ENCODE measurements around the gene TPRX1. TPM values are rescaled to one million over a fixed set of nuclear protein-coding genes. Genes with fewer than 3 reads are reported as not detected.

The TPRX1 gene
- total and polyA plus RNA-seq, 8 donors = not detected

GRCh38 chr19:47755065-47755761 is 49.1 kb downstream of the TPRX1 start:
- intact Hi-C loops (cut with DNase I) = no loop called here
- peaks cover 0 to 7% (median 6%) of the 10 kb centered on the region in 3 donors for H3K4me1 ChIP-seq
- no peaks in the 10 kb centered on the region for H3K9me3 ChIP-seq
- peak in 1 of 6 donors; percentile 70 for DNase-seq
- no peak for ATAC-seq
- no peak overlapping the region for H3K4me3 ChIP-seq
- no peak for FAIRE-seq
- H3K36me3 ChIP-seq = peaks cover 11 to 75% (median 60%) of the 10 kb centered on the region in 3 donors
- no peak for TF ChIP-seq CTCF (IDR thresholded peaks at IDR 0.05)
- no peaks in the 10 kb centered on the region for H3K27me3 ChIP-seq
- no peak overlapping the region for H3K27ac ChIP-seq
- WGBS, 2 donors = 87 to 91% methylated on average over 30 to 36 of the region's 36 CpGs

- DNase-seq = peak in 1 of 6 donors; percentile 70
- Histone ChIP-seq H3K27ac (no peak overlapping the region), H3K9me3 (no peaks in the 10 kb centered on the region), H3K27me3 (no peaks in the 10 kb centered on the region), H3K36me3 (peaks cover 11 to 83% (median 65%) of the 10 kb centered on the region in 3 donors), H3K4me1 (peaks cover 0 to 7% (median 6%) of the 10 kb centered on the region in 3 donors), H3K4me3 (no peak overlapping the region)
- FAIRE-seq = no peak
- intact Hi-C loops (cut with DNase I) = no loop called here
- no peak for ATAC-seq
- no peak for TF ChIP-seq CTCF (IDR thresholded peaks at IDR 0.05)
- WGBS, 2 donors = 93 to 94% methylated on average over 29 to 37 of the region's 37 CpGs
Measured at GRCh38 chr19:47754206-47755064, 49.9 kb downstream of the TPRX1 start.

- Histone ChIP-seq H3K27ac (no peak overlapping the region), H3K27me3 (no peaks in the 10 kb centered on the region), H3K4me1 (peaks cover 0 to 2% (median 2%) of the 10 kb centered on the region in 3 donors), H3K4me3 (no peak overlapping the region), H3K9me3 (no peaks in the 10 kb centered on the region), H3K36me3 (peaks cover 11 to 92% (median 64%) of the 10 kb centered on the region in 3 donors)
- TF ChIP-seq CTCF (IDR thresholded peaks at IDR 0.05) = no peak
- intact Hi-C loops (cut with DNase I) = no loop called here
- ATAC-seq (no peak), FAIRE-seq (no peak), DNase-seq (no peak)
- WGBS, 2 donors = 88 to 89% methylated on average over 27 of the region's 27 CpGs
Measured at GRCh38 chr19:47752440-47753211, 51.7 kb downstream of the TPRX1 start.

Other genes starting within 250 kb of the TPRX1 start
- gene ZNF541, start 231.4 kb downstream of the TPRX1 start, total RNA-seq = under 1 TPM in 5 of 6 donors, not detected in 1; 0.06 to 0.17 (median 0.14) TPM
- gene ZNF541, start 231.4 kb downstream of the TPRX1 start, polyA plus RNA-seq = under 1 TPM; 0.27 to 0.63 TPM
- gene BICRA, start 195.4 kb downstream of the TPRX1 start, total RNA-seq = 10 to 100 TPM in 1 of 6 donors, 1 to 10 TPM in 5; 2.7 to 10.0 (median 5.0) TPM
- 10 to 100 TPM in 1 of 2 donors, 1 to 10 TPM in 1; 6.9 to 10.4 TPM for gene BICRA, start 195.4 kb downstream of the TPRX1 start, polyA plus RNA-seq
- gene EHD2, start 91.1 kb downstream of the TPRX1 start, total RNA-seq = 10 to 100 TPM; 14.8 to 28.3 (median 21.6) TPM
- 10 to 100 TPM; 13.4 to 17.9 TPM for gene EHD2, start 91.1 kb downstream of the TPRX1 start, polyA plus RNA-seq
- gene NOP53, start 59.0 kb downstream of the TPRX1 start, total RNA-seq = 100 to 1,000 TPM; 297 to 510 (median 392) TPM
- 100 to 1,000 TPM; 304 to 576 TPM for gene NOP53, start 59.0 kb downstream of the TPRX1 start, polyA plus RNA-seq
- 100 to 1,000 TPM in 1 of 6 donors, 10 to 100 TPM in 5; 55.4 to 139 (median 76.3) TPM for gene SELENOW, start 25.8 kb downstream of the TPRX1 start, total RNA-seq
- 100 to 1,000 TPM; 286 to 291 TPM for gene SELENOW, start 25.8 kb downstream of the TPRX1 start, polyA plus RNA-seq
- gene CRX, start 17.4 kb upstream of the TPRX1 start, total RNA-seq = not detected
- not detected for gene CRX, start 17.4 kb upstream of the TPRX1 start, polyA plus RNA-seq
- gene TPRX2, start 54.7 kb upstream of the TPRX1 start, total RNA-seq = not detected
- not detected for gene TPRX2, start 54.7 kb upstream of the TPRX1 start, polyA plus RNA-seq
- gene SULT2A1, start 81.8 kb upstream of the TPRX1 start, total RNA-seq = under 1 TPM in 1 of 6 donors, not detected in 5; 0.41 TPM
- gene SULT2A1, start 81.8 kb upstream of the TPRX1 start, polyA plus RNA-seq = not detected
- not detected for gene BSPH1, start 187.6 kb upstream of the TPRX1 start, total RNA-seq
- not detected for gene BSPH1, start 187.6 kb upstream of the TPRX1 start, polyA plus RNA-seq
- not detected for gene ELSPBP1, start 190.1 kb upstream of the TPRX1 start, total RNA-seq
- not detected for gene ELSPBP1, start 190.1 kb upstream of the TPRX1 start, polyA plus RNA-seq
- not detected for gene CABP5, start 239.5 kb upstream of the TPRX1 start, total RNA-seq
- gene CABP5, start 239.5 kb upstream of the TPRX1 start, polyA plus RNA-seq = not detected

Data from pancreas (tissue), 10 donors.